ENCODE data around the gene KIAA1328.

Gene KIAA1328

DNA sequence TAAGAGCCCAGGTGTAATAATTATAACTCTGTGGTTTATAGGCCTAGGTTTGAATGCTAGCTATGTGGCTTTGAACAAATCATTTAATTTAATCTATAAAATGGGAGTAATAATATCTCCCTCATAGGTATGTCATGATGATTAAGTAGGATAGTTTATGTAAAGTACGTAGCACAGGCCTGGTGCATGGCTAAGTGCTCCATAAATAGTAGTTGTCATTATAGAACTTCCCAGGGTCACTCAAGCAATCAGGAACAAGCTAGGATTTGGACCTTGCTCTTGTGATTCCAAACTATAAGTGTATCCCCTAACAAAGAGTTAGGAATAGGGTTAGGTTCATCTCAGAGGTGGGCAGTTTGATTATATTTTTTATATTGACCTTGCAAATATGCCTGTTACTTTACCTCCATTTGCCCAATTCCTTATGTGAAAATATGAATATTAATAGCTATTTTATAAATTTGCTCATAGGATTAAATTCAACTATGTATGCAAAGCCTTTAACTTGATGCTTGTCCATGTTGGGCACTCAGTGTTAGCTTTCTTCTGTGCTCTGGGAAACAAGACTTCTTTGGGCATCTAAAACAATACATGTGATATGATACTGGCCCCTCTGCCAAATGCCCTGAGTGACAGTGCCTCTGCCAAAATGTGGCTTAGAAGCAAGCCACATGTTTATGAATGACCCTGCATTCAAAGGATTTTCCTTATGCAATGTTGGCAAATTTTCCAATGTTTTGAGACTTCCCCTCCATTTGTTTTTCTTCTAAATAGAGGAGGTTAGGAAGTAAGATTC, 353.6 kb downstream of the KIAA1328 start:
- no peaks in the 10 kb centered on the region for H3K9me3 ChIP-seq (ENCODE audit: control insufficient read depth, insufficient read depth, low read length)
- H3K4me1 ChIP-seq (ENCODE audit: control insufficient read depth, insufficient read depth, low read length): no peaks in the 10 kb centered on the region
- H3K27me3 ChIP-seq (ENCODE audit: control insufficient read depth, insufficient read depth, low read length): no peaks in the 10 kb centered on the region
- no peaks in the 10 kb centered on the region for H3K36me3 ChIP-seq (ENCODE audit: control insufficient read depth, insufficient read depth, low read length)
- no peak for DNase-seq (ENCODE audit: low read depth, low spot score)
- H3K4me3 ChIP-seq (ENCODE audit: low read length): no peak overlapping the region
- WGBS (ENCODE audit: insufficient coverage, insufficient read length): no CpG with 5 or more reads among the region's 1 CpG
- H3K27ac ChIP-seq (ENCODE audit: low read length): no peak overlapping the region

GRCh38 chr18:37184209-37184868, 355.4 kb downstream of the KIAA1328 start:
- H3K27me3 ChIP-seq (ENCODE audit: control insufficient read depth, insufficient read depth, low read length): no peaks in the 10 kb centered on the region
- no peaks in the 10 kb centered on the region for H3K9me3 ChIP-seq (ENCODE audit: control insufficient read depth, insufficient read depth, low read length)
- H3K4me1 ChIP-seq (ENCODE audit: control insufficient read depth, insufficient read depth, low read length): no peaks in the 10 kb centered on the region
- no peak overlapping the region for H3K4me3 ChIP-seq (ENCODE audit: low read length)
- no CpG with 5 or more reads among the region's 4 CpGs for WGBS (ENCODE audit: insufficient coverage, insufficient read length)
- no peaks in the 10 kb centered on the region for H3K36me3 ChIP-seq (ENCODE audit: control insufficient read depth, insufficient read depth, low read length)
- H3K27ac ChIP-seq (ENCODE audit: low read length): no peak overlapping the region
- no peak for DNase-seq (ENCODE audit: low read depth, low spot score)

DNA sequence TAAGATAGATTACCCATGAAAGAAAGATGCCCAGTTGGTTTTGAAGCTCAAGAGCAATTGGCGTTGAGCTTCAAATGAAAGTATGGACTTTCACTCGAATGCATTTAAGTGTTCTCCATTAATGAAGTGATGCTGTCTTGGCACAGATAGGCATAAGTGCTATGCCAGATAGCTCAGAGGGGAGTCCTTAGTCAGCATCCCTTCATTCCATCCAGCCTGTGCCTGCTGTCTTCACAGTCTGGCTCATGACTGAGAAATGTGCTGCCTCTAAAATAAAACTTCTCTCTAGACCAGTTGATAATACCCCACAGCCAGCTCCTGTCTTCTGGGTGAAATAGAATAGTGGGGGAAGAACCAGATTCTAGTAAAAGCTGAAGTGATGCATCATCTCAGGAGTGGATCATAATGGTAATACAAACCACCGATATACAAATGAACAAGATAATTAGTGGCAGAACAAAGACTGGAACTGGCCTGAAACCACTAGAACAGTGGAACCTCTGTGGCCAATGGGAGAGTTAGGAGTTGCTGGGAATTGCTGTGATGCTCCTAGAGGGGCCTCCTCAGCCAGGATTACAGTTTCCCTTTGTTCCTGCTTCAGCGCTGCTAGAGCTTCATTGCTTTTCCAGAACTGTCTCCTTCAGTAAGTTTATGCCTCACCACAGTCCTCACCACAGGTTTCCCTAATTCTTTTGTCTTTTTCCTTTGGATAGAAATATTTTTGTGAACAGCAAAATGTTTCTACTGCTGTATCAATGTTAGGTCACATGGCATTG, 359.3 kb downstream of the KIAA1328 start:
- Histone ChIP-seq H3K36me3 (ENCODE audit: control insufficient read depth, insufficient read depth, low read length) (no peaks in the 10 kb centered on the region), H3K4me3 (ENCODE audit: low read length) (no peak overlapping the region), H3K9me3 (ENCODE audit: control insufficient read depth, insufficient read depth, low read length) (no peaks in the 10 kb centered on the region), H3K4me1 (ENCODE audit: control insufficient read depth, insufficient read depth, low read length) (no peaks in the 10 kb centered on the region), H3K27ac (ENCODE audit: low read length) (no peak overlapping the region), H3K27me3 (ENCODE audit: control insufficient read depth, insufficient read depth, low read length) (no peaks in the 10 kb centered on the region)
- no CpG with 5 or more reads among the region's 4 CpGs for WGBS (ENCODE audit: insufficient coverage, insufficient read length)
- no peak for DNase-seq (ENCODE audit: low read depth, low spot score)

- Histone ChIP-seq H3K9me3 (ENCODE audit: control insufficient read depth, insufficient read depth, low read length) (no peaks in the 10 kb centered on the region), H3K4me3 (ENCODE audit: low read length) (no peak overlapping the region), H3K27me3 (ENCODE audit: control insufficient read depth, insufficient read depth, low read length) (no peaks in the 10 kb centered on the region), H3K4me1 (ENCODE audit: control insufficient read depth, insufficient read depth, low read length) (no peaks in the 10 kb centered on the region), H3K27ac (ENCODE audit: low read length) (no peak overlapping the region), H3K36me3 (ENCODE audit: control insufficient read depth, insufficient read depth, low read length) (no peaks in the 10 kb centered on the region)
- no peak for DNase-seq (ENCODE audit: low read depth, low spot score)
- 100% methylated on average over 2 of the region's 2 CpGs for WGBS (ENCODE audit: insufficient coverage, insufficient read length)
Observed at GRCh38 chr18:37199741-37200140, 370.8 kb downstream of the KIAA1328 start.

GRCh38 chr18:37207343-37207742, 378.4 kb downstream of the KIAA1328 start:
- Histone ChIP-seq H3K4me3 (ENCODE audit: low read length) (no peak overlapping the region), H3K9me3 (ENCODE audit: control insufficient read depth, insufficient read depth, low read length) (no peaks in the 10 kb centered on the region), H3K27me3 (ENCODE audit: control insufficient read depth, insufficient read depth, low read length) (no peaks in the 10 kb centered on the region), H3K27ac (ENCODE audit: low read length) (no peak overlapping the region), H3K36me3 (ENCODE audit: control insufficient read depth, insufficient read depth, low read length) (no peaks in the 10 kb centered on the region), H3K4me1 (ENCODE audit: control insufficient read depth, insufficient read depth, low read length) (no peaks in the 10 kb centered on the region)
- no CpG with 5 or more reads among the region's 1 CpG for WGBS (ENCODE audit: insufficient coverage, insufficient read length)
- no peak for DNase-seq (ENCODE audit: low read depth, low spot score)

- Histone ChIP-seq H3K4me1 (ENCODE audit: control insufficient read depth, insufficient read depth, low read length) (no peaks in the 10 kb centered on the region), H3K27me3 (ENCODE audit: control insufficient read depth, insufficient read depth, low read length) (no peaks in the 10 kb centered on the region), H3K4me3 (ENCODE audit: low read length) (no peak overlapping the region), H3K9me3 (ENCODE audit: control insufficient read depth, insufficient read depth, low read length) (no peaks in the 10 kb centered on the region), H3K36me3 (ENCODE audit: control insufficient read depth, insufficient read depth, low read length) (no peaks in the 10 kb centered on the region), H3K27ac (ENCODE audit: low read length) (no peak overlapping the region)
- no peak for DNase-seq (ENCODE audit: low read depth, low spot score)
- no CpG with 5 or more reads among the region's 1 CpG for WGBS (ENCODE audit: insufficient coverage, insufficient read length)
Observed at GRCh38 chr18:37210781-37211180, 381.9 kb downstream of the KIAA1328 start.

DNA sequence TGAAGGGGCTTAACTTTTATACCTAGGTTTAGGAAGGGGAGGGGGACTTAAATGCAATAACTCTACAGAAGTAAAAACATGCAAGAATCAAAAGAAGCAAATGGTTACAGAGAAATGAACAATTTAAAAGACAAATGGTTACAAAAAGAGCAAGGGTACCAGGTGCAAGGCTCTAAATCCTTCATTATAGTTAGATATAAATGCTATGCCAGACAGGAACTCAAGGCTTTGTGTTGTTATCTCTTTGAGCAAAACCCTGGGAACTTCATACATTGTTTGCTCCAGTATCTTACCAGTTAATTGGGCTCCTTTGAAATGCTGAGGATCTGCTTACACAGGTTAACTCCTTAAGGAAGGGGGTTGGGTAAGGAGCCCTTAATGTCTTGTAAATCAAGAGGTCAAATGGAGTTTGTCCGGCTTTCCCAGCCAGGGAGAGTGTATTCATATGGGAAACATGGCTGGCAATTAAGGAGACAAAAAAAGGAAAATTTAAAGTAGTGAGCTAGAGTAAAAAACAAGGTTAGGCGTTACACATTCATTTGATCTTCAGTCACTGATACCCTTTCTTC, 389.2 kb downstream of the KIAA1328 start:
- H3K27me3 ChIP-seq (ENCODE audit: control insufficient read depth, insufficient read depth, low read length): peaks cover 2% of the 10 kb centered on the region; the same call in 1 of the 2 replicates
- peak; percentile 54 for DNase-seq (ENCODE audit: low read depth, low spot score)
- H3K9me3 ChIP-seq (ENCODE audit: control insufficient read depth, insufficient read depth, low read length): no peaks in the 10 kb centered on the region
- H3K27ac ChIP-seq (ENCODE audit: low read length): no peak overlapping the region
- H3K36me3 ChIP-seq (ENCODE audit: control insufficient read depth, insufficient read depth, low read length): no peaks in the 10 kb centered on the region
- no peaks in the 10 kb centered on the region for H3K4me1 ChIP-seq (ENCODE audit: control insufficient read depth, insufficient read depth, low read length)
- no peak overlapping the region for H3K4me3 ChIP-seq (ENCODE audit: low read length)
- no CpG with 5 or more reads among the region's 2 CpGs for WGBS (ENCODE audit: insufficient coverage, insufficient read length)

- no peaks in the 10 kb centered on the region for H3K36me3 ChIP-seq (ENCODE audit: control insufficient read depth, insufficient read depth, low read length)
- H3K9me3 ChIP-seq (ENCODE audit: control insufficient read depth, insufficient read depth, low read length): no peaks in the 10 kb centered on the region
- no peak for DNase-seq (ENCODE audit: low read depth, low spot score)
- WGBS (ENCODE audit: insufficient coverage, insufficient read length): no CpG with 5 or more reads among the region's 7 CpGs
- no peaks in the 10 kb centered on the region for H3K4me1 ChIP-seq (ENCODE audit: control insufficient read depth, insufficient read depth, low read length)
- no peak overlapping the region for H3K4me3 ChIP-seq (ENCODE audit: low read length)
- no peak overlapping the region for H3K27ac ChIP-seq (ENCODE audit: low read length)
- H3K27me3 ChIP-seq (ENCODE audit: control insufficient read depth, insufficient read depth, low read length): peaks cover 2% of the 10 kb centered on the region; the same call in 1 of the 2 replicates
Observed at GRCh38 chr18:37219257-37219656, 390.3 kb downstream of the KIAA1328 start.

GRCh38 chr18:37222354-37222998, 393.5 kb downstream of the KIAA1328 start:
- H3K36me3 ChIP-seq (ENCODE audit: control insufficient read depth, insufficient read depth, low read length): no peaks in the 10 kb centered on the region
- H3K4me1 ChIP-seq (ENCODE audit: control insufficient read depth, insufficient read depth, low read length): no peaks in the 10 kb centered on the region
- no CpG with 5 or more reads among the region's 4 CpGs for WGBS (ENCODE audit: insufficient coverage, insufficient read length)
- DNase-seq (ENCODE audit: low read depth, low spot score): no peak
- no peak overlapping the region for H3K27ac ChIP-seq (ENCODE audit: low read length)
- no peaks in the 10 kb centered on the region for H3K9me3 ChIP-seq (ENCODE audit: control insufficient read depth, insufficient read depth, low read length)
- H3K4me3 ChIP-seq (ENCODE audit: low read length): no peak overlapping the region
- H3K27me3 ChIP-seq (ENCODE audit: control insufficient read depth, insufficient read depth, low read length): no peaks in the 10 kb centered on the region; the same call in 1 of the 2 replicates

DNA sequence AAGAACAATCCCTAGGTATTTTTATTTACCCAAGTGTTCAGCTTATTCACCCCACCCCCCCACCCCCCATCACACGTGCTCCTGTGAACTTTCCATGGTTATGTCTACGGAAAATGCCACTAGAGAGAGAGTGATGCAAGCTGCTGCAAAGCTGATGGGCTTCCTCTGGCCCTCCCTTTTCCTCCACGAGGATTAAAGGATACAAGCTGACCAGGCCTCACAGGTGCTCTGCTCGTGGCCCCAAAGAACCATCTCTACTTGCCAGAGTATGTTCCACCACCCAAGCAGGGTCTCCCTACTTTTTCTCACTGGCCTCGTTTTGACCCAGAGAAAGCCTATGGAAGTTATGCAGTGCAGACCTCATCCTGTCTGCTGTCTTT, 394.1 kb downstream of the KIAA1328 start:
- no CpG with 5 or more reads among the region's 5 CpGs for WGBS (ENCODE audit: insufficient coverage, insufficient read length)
- Histone ChIP-seq H3K36me3 (ENCODE audit: control insufficient read depth, insufficient read depth, low read length) (no peaks in the 10 kb centered on the region), H3K27me3 (ENCODE audit: control insufficient read depth, insufficient read depth, low read length) (no peaks in the 10 kb centered on the region; the same call in 1 of the 2 replicates), H3K9me3 (ENCODE audit: control insufficient read depth, insufficient read depth, low read length) (no peaks in the 10 kb centered on the region), H3K4me1 (ENCODE audit: control insufficient read depth, insufficient read depth, low read length) (no peaks in the 10 kb centered on the region), H3K4me3 (ENCODE audit: low read length) (no peak overlapping the region), H3K27ac (ENCODE audit: low read length) (no peak overlapping the region)
- no peak for DNase-seq (ENCODE audit: low read depth, low spot score)

Data from iPS DF 6.9 (cell line).